GM19372 (cell line): ENCODE data around the gene SSUH2.

Source experiments
- ATAC-seq: cut with Tn5 transposase; IDR thresholded peaks from one replicate; pipeline ENCODE4 v1.9.1; 2021; ENCODE audit warnings: mild to moderate bottlenecking, low read depth, moderate library complexity; ENCODE audit not compliant: unreplicated experiment

SSUH2 gene

DNA sequence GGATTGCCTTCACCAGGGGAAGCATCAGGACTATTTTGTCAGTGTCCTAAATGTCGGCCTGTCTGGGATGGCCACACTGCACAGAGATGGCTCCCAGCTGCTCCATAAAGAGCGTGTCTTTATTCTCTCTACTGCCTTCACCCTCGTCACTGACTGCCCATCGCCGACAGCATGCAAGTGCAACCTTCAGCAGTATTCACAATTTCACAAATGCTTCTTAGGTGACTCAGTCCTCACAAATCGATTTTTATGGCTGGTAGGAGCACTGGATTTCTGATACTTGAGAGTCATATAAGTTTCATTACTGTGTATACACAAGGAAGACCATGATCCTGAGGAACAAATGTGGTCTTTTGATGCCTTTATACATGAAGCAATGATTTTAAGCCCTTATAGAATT is 1.1 kb upstream of the SSUH2 start:
- no peak for ATAC-seq

DNA sequence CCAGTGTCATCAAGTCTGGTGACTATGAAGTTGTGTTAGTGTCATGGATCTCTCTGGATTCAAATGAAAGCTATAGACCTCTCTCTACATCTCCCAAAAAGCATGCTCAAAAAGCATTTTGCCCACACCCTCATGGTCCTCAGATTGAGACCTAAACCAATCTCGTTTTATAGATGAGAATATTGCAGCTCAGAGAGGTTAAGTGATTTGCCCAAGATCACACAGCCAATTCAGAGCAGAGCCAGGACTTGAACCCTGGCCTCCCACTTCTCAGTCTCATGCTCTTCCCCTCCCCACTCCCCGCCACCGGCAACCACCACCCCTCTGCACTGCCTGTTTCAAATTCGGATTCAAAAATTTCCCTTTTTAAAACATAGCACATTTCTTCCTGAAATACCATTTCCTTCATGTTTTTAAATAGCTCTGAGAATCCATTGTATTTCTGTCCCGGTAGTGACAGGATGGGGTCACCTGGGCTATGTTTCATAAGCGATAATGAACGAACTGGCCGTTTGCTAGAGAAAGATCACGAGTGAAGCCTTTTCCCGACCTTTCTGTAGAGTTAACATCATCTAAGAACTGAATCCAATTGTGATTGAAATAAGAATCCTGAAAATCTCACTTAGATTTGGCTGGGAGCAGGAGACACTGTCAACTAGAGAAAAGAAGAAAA is 769 bp downstream of the SSUH2 start:
- no peak for ATAC-seq

DNA sequence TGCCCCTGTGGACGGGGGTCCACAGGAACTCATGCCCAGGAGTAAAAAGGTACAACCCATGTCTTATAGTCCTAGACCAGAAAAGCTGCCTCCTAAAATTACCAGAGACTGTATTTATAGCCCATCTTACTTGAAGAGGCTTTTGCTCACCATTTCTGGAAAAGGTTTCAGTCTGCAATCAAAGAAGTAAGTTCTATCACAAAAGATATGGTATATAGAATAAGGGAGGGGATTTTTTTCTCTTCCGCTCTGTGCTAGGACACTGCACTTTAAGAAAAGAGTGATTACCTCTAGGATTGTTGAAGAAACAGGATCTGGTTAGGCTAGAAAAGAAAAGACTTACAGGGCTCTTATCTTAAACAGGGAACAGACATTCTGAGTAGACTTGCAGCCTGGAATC is 2.6 kb downstream of the SSUH2 start:
- ATAC-seq: no peak

DNA sequence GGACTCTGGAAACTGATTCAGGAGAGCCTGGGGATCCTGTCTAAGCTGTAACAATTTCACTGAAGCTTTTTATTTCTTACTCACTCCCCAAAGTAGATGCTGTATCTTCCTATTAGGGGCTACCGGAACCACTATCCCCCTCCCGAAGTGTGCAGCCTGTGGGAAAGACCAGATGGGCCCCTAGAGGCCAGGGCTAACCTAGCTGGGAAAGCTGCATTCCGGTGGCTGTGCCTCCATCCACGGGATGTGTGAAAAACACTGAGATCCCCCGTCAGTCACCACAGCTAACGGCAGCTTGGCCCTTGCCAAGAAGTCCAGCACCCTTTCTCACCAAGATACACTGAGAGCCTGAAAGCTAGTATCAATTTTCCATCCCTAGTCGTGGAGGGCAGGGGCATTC is 3.1 kb downstream of the SSUH2 start:
- no peak for ATAC-seq

DNA sequence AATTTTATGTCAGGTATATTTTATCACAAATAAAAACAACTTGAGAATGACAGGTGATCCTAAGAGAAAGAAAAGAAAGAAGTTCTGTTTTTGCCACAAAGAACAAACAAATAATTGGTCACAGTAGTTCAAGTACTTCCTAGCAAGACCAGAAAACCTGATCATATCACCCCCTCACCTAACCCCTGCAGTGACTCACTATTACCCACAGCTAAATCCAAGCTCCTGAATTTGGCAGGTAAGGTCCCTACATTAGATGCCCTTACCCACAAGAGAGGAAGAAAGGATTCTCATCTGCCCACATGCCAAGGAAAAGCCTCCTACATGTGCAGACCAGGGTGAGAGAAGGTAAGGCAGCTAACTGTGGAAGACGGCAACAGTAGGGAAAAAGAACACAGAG is 4.4 kb downstream of the SSUH2 start:
- no peak for ATAC-seq

DNA sequence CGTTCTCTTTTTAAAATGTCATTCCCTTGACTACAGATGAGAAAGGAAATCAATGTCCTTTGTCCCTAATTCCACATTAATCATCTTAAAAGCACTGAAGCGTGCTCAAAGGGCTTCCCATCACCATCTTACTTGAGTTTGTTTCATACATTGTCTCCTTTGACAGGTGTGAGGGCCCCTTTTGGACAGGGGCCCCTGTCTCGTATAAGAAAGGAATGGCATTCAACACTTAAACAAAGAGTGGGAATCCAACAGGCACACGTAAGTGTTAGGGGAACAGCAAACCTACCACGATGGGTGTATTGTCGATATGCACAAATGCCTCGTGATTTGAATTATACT is 5.0 kb downstream of the SSUH2 start:
- no peak for ATAC-seq

DNA sequence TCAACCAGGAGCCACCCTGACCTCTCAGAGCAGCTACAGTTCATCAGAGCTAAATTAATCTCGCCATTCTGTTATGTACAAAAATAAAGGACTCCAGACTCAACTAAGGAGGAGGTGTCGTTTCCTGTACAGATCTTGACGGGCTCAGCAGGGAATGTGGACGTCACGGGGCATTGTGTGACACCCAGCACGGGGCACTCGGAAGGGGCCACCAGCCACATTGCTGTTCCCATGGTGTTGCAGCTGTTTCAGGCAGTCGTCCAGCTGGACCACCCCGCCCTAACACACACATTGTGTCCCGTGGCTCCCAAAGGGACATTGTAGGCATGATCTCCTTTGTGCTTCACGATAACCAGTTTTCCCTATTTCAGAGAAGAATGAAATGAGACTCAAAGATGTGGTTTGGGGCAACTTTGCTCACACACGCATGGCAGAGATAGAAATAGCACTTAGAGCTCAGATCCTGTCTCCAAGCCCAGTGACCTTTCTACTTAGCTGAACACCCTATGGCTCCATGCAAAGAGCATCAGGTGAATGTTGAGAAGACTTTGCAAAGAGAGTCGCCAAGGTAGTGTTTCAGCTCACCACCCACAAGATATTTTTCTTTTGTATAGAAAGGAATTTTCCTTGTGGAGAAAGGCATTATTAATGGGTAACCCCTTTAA is 5.5 kb downstream of the SSUH2 start:
- no peak for ATAC-seq

DNA sequence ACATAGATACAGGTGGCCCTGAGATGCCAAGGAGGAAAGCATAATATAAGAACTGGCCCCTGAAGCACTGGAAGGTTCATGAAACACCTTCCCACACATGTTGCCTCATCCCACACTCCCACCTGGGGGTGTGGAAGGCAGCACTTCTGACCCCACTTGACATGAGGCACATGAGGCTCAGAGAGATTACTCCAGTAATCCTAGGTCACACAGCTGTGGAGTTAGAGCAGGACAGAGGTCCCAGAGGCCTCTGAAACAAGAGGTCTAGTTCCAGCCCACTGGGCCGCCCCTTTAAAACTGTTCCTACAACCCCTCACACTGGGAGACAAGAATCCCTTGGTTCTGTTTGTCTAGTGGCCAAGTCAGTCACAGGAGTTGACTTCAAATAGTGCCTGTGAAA is 7.2 kb downstream of the SSUH2 start:
- no peak for ATAC-seq

DNA sequence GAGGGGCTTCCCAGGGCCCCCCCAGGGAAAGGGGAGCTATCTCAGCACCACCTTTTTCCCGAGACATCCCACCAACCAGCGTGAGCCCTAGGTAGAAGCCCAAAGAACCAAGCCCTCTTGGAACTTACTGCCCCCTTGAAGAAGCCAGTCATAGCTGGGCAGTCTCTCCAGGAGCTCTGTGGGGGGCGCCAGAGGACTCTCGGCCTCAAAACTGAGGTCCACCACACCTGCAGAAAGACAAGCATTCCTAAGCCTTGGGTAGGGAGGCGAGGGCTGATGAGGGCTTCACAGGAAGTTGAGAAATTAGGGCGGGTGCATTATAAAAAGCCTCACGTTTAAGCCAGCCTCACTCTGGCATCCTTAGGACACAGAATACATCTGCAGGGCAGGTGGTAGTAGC is 9.0 kb downstream of the SSUH2 start:
- ATAC-seq: no peak

DNA sequence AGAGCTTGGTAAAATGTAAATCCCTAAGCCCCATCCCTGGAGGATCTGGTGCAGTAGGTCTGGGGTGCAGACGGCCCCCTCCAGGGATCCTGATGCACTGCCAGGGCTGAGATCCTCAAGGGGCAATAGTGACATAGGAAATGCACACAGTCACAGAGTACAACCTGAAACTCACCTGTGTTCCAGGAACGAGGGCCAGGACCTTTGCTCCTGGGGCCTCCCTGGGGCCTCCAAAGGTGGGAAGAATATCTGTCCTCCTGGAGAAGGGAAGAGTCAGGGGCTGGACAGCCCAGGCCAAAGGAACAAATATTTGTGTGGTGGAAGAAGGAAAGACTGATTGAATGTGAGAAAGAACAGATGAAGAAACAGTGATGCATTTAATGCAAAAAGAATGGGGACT is 9.5 kb downstream of the SSUH2 start:
- no peak for ATAC-seq

DNA sequence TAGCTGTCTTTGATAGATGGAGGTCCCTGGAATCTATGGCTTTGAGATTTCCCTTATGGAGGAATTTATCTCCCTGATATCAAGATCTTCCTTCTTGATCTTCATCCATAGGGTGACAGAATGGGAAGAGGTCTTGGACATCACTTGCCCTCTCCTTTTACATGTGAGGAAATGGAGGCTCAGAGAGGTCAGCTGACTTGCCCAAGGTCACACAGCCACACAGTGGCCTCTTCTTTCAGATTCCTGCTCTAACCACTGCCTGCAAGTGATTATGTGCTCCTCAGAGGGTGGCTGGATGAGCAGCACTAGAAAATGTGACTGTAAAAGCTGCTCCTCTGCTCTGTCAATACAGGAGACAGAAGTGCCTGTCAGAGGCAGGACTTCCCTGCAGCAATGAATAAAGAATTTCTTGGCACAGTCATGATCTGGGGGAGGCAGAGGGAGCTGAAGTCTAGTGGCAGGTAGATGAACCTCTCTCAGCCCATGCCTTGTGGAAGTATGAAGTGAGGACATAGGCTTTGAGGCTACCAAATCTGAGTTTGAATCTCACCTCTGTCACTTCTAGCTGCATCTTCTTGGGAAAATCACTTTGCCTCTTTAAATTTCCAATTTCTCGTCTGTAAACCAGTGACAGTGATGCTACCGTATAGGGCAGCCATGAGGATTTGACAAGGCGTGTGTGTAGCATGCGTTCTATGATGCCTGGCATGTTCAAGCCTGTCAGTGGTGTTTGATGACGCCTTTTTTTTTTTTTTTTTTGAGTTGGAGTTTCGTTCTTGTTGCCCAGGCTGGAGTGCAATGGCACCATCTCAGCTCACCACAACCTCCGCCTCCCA is 12.0 kb downstream of the SSUH2 start:
- ATAC-seq: no peak

DNA sequence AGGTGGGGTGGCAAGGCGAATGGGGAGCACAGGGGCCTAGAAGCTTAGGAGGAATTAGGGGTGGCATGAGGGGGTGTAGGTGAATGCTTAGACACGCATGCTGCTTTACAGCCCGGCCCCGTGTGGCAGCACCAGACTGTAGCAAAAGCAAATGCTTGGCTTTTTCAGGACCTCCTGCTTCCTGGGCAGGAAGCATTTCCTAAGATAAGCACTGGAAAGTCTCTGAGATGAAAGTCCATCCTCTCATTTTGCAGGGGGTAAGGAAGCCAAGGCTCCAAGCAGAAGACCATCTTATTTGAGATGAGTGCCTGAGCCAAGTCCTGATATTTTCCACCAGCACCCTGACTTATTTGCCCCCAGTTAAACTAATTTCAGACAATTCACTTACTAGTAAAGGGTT is 12.9 kb downstream of the SSUH2 start:
- ATAC-seq: no peak

DNA sequence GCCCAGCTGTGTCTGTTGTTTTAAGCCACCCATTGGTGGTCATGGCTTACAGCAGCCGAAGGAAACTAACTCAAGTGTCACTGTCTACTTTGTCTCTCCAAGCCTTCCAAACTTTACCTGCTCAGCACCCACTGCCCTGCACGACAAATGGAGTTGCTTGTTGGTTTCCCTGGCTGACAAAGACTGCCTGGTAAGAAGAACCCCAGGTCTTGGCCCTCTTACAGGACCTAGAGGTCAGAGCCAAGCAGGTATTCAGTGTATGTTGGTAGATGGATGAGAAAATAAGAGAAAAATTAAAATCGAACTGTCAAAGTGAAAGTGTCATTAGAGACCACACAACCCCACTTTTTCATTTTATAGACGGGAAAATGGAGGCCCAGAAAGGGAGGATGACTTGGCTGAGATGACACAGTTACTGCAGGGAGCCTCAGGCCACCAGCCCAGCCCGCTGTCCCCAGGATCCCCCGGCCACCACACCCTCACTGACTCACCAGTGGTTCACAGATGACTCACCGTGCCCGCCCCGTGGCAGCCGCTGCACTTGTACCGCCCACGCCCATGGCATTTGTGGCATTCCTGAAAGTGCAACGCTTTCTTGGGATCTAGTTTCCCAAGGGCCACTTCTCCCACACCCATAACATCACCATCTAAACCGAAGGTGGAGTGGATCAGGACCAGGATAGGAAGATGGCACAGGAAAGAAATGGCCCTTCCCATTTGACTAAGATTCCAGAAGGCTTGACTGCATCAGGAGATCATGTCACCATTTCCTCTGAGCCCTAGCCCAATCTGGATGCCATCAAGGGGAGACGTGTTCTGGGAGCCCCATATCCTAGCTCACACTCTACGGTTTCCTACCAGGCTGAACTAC is 15.2 kb downstream of the SSUH2 start:
- no peak for ATAC-seq

DNA sequence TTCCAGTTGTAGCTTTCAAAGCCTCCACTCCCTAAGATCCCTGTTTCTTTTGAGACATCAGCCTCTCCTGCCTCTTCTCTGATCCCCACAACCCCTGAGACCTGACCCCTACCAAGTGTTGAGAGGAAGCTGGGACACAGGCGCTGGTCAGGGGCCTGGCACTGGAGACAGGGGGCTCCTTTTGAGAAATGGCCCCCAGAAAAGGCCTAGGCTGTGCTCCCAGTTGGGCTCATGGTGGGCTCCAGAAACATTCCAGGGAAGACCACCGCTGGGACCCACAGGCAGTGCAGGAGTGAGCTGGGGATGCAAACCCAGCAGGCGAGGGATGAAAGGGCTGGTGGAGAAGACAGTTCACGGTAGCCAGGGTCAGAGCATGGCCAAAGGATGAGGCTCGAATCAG is 16.6 kb downstream of the SSUH2 start:
- ATAC-seq: no peak

DNA sequence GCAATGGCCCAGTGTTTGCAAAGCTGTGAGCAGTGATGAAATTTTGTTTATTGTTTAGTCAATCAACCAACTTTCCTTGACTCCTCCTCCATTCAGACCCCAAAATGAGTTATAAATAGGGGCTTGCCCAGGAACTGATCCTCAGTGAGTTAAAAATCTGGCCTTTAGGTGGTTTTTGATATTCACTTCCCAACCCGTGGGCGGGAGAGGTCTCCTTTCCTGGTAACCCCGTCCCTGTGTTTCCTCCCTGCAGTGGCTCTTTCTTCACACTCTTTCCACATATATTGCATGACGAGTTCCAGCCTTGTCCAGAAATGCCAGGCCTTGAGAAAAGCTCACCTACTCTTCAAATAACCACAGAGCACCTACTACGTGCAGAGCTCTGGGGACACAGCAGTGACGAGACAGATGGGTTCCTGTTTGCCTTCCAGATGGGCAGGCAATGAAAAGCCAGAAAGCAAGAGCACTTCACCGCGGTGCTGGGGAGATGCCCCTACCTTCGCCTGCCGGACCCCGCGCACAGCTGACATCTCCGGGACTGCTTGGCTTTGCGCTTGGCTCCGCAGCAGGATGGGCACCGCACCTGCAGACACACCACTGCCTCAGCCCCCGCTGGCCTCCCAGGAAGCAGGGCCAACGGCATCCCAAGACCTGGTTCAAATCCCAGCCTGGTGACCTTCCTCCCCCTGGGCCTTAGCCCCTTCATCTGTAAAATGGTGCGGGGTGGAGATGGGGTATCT is 17.2 kb downstream of the SSUH2 start:
- ATAC-seq: no peak

DNA sequence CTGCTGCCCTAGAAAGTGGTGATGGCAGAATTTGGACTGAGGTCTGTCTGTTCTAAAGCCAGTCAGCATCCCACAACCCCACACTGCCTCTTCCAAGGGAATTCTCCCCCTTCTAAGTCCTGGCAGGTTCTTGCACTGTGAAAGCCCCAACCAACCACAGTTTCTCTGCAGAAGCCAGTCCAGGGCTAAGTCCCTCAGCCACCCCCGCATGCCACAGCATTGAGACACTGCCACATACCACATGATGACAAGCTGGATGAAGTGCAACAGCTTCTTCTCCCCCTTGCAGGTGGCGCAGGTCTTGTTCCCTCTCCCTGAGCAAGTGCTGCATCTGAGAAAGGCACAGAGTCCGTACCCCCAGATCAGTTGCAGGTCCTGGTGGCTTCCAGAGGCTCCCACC is 18.6 kb downstream of the SSUH2 start:
- ATAC-seq: no peak

DNA sequence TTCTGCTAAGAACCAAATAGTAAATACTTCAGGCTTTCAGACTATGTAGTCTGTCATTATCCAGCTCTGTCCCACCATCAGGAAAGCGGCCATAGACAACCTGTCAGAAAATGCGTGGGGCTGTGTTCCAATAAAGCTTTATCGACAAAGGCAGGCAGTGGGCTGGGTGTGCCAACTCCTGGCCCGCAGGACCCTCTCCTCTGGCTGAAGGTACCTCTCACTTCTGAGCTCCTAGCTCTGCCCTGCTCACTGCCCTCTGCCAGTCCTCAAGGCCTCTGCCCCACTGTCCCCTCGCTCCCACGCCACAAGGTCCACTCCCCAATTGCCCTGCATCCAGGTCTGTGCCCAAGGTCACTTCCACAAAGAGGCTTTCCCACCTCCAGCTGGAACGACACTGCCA is 20.0 kb downstream of the SSUH2 start:
- no peak for ATAC-seq

DNA sequence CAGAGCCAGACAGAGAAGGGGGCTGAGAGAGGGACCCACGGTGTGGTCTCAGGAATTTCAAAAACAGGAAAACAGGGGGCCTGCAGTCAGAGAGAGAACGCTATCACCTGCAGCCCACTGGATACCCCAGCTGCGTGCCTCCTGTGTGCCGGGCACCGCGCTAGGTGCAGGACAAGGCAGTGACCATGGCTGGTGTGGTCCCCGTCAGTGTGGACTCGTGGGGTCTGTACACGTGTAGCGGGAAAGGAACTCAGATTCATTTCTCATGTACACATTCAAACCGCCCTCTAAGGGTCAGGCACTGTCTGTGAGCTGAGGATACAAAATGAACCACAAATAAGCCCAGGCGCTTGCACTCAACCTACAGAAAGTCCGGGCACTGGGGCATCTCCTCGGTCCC is 20.9 kb downstream of the SSUH2 start:
- no peak for ATAC-seq

DNA sequence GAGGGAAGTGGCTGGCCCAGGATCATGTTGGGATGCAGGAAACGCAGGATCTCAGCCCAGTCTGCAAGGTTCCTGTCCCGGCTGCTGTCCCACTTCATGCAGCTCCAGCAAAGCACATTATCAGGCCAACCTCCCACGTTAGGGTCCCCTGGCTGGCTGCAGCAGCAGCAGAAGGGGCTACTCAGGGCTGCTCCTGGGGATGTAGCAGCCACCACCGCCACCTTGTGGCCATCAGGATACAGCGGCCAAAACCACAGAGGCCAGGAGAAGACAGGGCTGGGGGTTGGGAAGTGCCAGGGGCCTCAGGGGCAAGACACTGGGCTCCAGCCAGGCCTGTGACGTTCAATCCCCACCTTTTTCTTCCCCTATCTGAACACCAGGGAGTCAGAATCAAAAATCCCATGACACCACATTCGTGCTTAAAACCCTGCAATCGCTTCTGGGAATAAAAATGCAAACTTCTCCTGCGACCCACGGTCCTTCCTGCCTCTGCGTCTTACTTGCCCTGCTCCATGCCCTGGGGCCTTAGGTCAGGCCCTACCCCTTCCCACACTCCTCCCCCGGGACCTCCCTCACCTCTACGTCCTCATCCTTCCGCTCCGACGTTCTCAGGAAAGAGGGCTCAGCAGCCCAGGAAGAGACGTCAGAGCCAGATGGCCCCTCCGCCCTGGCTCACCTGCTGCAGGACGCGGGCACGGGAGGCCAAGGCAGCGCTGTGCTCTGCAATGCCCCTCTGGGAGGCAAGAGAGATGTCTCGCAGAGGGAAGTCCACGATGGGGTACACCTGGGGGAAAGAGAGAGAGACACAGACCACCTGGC is 21.5 kb downstream of the SSUH2 start:
- ATAC-seq: peak; percentile 93
